Uterus (tissue), 2 donors: ENCODE results near the gene VAC14.

ENCODE experiments used
- POLR2A ChIP-seq, 2 donors: fragments of 450-650 bp; IDR thresholded peaks; one replicate each; pipeline ENCODE4 v1.6.1; 2016; ENCODE audit warnings: antibody characterized with exemption in 2 of 2, mild to moderate bottlenecking in 1 of 2, moderate library complexity in 1 of 2
- TF ChIP-seq, protein P1 (sequence below), 4 experiments: fragments of 200-600 bp in 2 of 4; fragments of 450-650 bp in 2 of 4; sonication (generic) in 2 of 4; IDR thresholded peaks; one replicate each; pipeline ENCODE4 v1.5.1; 2016 to 2019; ENCODE audit warnings: antibody characterized with exemption in 4 of 4, mild to moderate bottlenecking in 2 of 4, moderate library complexity in 1 of 4

DNA sequence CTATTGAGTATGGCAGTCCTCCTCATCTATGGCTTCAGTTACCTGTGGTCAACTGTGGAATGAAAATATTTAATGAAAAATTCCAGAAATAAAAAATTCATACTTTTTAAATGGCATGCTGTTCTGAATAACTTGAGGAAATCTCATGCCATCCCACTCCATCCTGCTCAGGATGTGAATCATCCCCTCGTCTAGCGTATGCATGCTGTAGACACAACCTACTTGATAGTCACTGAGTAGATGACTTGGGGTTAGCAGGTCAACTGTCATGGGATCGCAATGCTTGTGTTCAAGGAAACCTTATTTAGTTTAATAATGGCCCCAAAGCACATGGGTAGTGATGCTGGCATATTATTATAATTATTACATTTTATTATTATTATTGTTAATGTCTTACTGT lies 4.8 kb upstream of the VAC14 start:
- TF ChIP-seq, protein P1, sequence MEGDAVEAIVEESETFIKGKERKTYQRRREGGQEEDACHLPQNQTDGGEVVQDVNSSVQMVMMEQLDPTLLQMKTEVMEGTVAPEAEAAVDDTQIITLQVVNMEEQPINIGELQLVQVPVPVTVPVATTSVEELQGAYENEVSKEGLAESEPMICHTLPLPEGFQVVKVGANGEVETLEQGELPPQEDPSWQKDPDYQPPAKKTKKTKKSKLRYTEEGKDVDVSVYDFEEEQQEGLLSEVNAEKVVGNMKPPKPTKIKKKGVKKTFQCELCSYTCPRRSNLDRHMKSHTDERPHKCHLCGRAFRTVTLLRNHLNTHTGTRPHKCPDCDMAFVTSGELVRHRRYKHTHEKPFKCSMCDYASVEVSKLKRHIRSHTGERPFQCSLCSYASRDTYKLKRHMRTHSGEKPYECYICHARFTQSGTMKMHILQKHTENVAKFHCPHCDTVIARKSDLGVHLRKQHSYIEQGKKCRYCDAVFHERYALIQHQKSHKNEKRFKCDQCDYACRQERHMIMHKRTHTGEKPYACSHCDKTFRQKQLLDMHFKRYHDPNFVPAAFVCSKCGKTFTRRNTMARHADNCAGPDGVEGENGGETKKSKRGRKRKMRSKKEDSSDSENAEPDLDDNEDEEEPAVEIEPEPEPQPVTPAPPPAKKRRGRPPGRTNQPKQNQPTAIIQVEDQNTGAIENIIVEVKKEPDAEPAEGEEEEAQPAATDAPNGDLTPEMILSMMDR (IDR thresholded peaks at IDR 0.05), result no peak
- TF ChIP-seq POLR2A (IDR thresholded peaks at IDR 0.05), result no peak
